ENCODE results near the gene ARHGEF10L.

Gene ARHGEF10L

GRCh38 chr1:17648457-17649145, 109.1 kb downstream of the ARHGEF10L start:
- Mint-ChIP-seq H3K4me1 (no peaks in the 10 kb centered on the region), H3K9me3 (no peaks in the 10 kb centered on the region), H3K27me3 (no peaks in the 10 kb centered on the region), H3K36me3 (no peaks in the 10 kb centered on the region), H3K4me3 (no peak overlapping the region), H3K27ac (no peak overlapping the region)

GRCh38 chr1:17649371-17650106, 110.0 kb downstream of the ARHGEF10L start:
- H3K4me1 Mint-ChIP-seq, result no peaks in the 10 kb centered on the region
- no peak overlapping the region for H3K4me3 Mint-ChIP-seq
- no peak overlapping the region for H3K27ac Mint-ChIP-seq
- no peaks in the 10 kb centered on the region for H3K9me3 Mint-ChIP-seq
- H3K36me3 Mint-ChIP-seq, result no peaks in the 10 kb centered on the region
- H3K27me3 Mint-ChIP-seq, result no peaks in the 10 kb centered on the region

- no peak overlapping the region for H3K27ac Mint-ChIP-seq
- no peaks in the 10 kb centered on the region for H3K9me3 Mint-ChIP-seq
- H3K4me3 Mint-ChIP-seq, result no peak overlapping the region
- H3K36me3 Mint-ChIP-seq, result no peaks in the 10 kb centered on the region
- no peaks in the 10 kb centered on the region for H3K27me3 Mint-ChIP-seq
- no peaks in the 10 kb centered on the region for H3K4me1 Mint-ChIP-seq
Measured at GRCh38 chr1:17653276-17653675, 113.8 kb downstream of the ARHGEF10L start.

- Mint-ChIP-seq H3K4me3 (no peak overlapping the region), H3K4me1 (no peaks in the 10 kb centered on the region), H3K9me3 (no peaks in the 10 kb centered on the region), H3K27me3 (no peaks in the 10 kb centered on the region), H3K36me3 (no peaks in the 10 kb centered on the region), H3K27ac (no peak overlapping the region)
Measured at GRCh38 chr1:17653728-17654351, 114.3 kb downstream of the ARHGEF10L start.

- Mint-ChIP-seq H3K9me3 (no peaks in the 10 kb centered on the region), H3K36me3 (no peaks in the 10 kb centered on the region), H3K4me3 (no peak overlapping the region), H3K27ac (no peak overlapping the region), H3K27me3 (no peaks in the 10 kb centered on the region), H3K4me1 (no peaks in the 10 kb centered on the region)
Measured at GRCh38 chr1:17654519-17654918, 115.0 kb downstream of the ARHGEF10L start.

GRCh38 chr1:17655169-17655568, 115.7 kb downstream of the ARHGEF10L start:
- no peaks in the 10 kb centered on the region for H3K4me1 Mint-ChIP-seq
- no peak overlapping the region for H3K4me3 Mint-ChIP-seq
- no peaks in the 10 kb centered on the region for H3K27me3 Mint-ChIP-seq
- no peak overlapping the region for H3K27ac Mint-ChIP-seq
- no peaks in the 10 kb centered on the region for H3K36me3 Mint-ChIP-seq
- H3K9me3 Mint-ChIP-seq, result no peaks in the 10 kb centered on the region

GRCh38 chr1:17655922-17656321, 116.4 kb downstream of the ARHGEF10L start:
- H3K27me3 Mint-ChIP-seq, result no peaks in the 10 kb centered on the region
- no peak overlapping the region for H3K4me3 Mint-ChIP-seq
- no peak overlapping the region for H3K27ac Mint-ChIP-seq
- H3K9me3 Mint-ChIP-seq, result no peaks in the 10 kb centered on the region
- no peaks in the 10 kb centered on the region for H3K36me3 Mint-ChIP-seq
- H3K4me1 Mint-ChIP-seq, result no peaks in the 10 kb centered on the region

- Mint-ChIP-seq H3K4me1 (no peaks in the 10 kb centered on the region), H3K9me3 (no peaks in the 10 kb centered on the region), H3K27ac (no peak overlapping the region)
Measured at GRCh38 chr1:17657436-17657835, 117.9 kb downstream of the ARHGEF10L start.

GRCh38 chr1:17658837-17659236, 119.3 kb downstream of the ARHGEF10L start:
- H3K4me3 Mint-ChIP-seq, result no peak overlapping the region
- H3K4me1 Mint-ChIP-seq, result no peaks in the 10 kb centered on the region
- no peaks in the 10 kb centered on the region for H3K27me3 Mint-ChIP-seq

More at GRCh38 chr1:17657436-17657835, 117.9 kb downstream of the ARHGEF10L start:
- no peak overlapping the region for H3K4me3 Mint-ChIP-seq
- H3K36me3 Mint-ChIP-seq, result no peaks in the 10 kb centered on the region
- no peaks in the 10 kb centered on the region for H3K27me3 Mint-ChIP-seq

GRCh38 chr1:17661546-17662157, 122.2 kb downstream of the ARHGEF10L start:
- H3K4me3 Mint-ChIP-seq, result no peak overlapping the region
- no peaks in the 10 kb centered on the region for H3K4me1 Mint-ChIP-seq
- no peaks in the 10 kb centered on the region for H3K9me3 Mint-ChIP-seq
- no peaks in the 10 kb centered on the region for H3K36me3 Mint-ChIP-seq
- no peak overlapping the region for H3K27ac Mint-ChIP-seq
- H3K27me3 Mint-ChIP-seq, result no peaks in the 10 kb centered on the region

More at GRCh38 chr1:17658837-17659236, 119.3 kb downstream of the ARHGEF10L start:
- Mint-ChIP-seq H3K27ac (no peak overlapping the region), H3K9me3 (no peaks in the 10 kb centered on the region), H3K36me3 (no peaks in the 10 kb centered on the region)

- no peak overlapping the region for H3K4me3 Mint-ChIP-seq
- H3K4me1 Mint-ChIP-seq, result no peaks in the 10 kb centered on the region
- H3K36me3 Mint-ChIP-seq, result no peaks in the 10 kb centered on the region
- H3K27me3 Mint-ChIP-seq, result no peaks in the 10 kb centered on the region
- no peak overlapping the region for H3K27ac Mint-ChIP-seq
- H3K9me3 Mint-ChIP-seq, result no peaks in the 10 kb centered on the region
Measured at GRCh38 chr1:17662296-17662695, 122.8 kb downstream of the ARHGEF10L start.

- H3K4me3 Mint-ChIP-seq, result no peak overlapping the region
Measured at GRCh38 chr1:17662786-17663185, 123.3 kb downstream of the ARHGEF10L start.

GRCh38 chr1:17663646-17664045, 124.1 kb downstream of the ARHGEF10L start:
- no peaks in the 10 kb centered on the region for H3K36me3 Mint-ChIP-seq
- H3K27me3 Mint-ChIP-seq, result no peaks in the 10 kb centered on the region
- no peaks in the 10 kb centered on the region for H3K4me1 Mint-ChIP-seq
- no peaks in the 10 kb centered on the region for H3K9me3 Mint-ChIP-seq
- H3K27ac Mint-ChIP-seq, result no peak overlapping the region
- H3K4me3 Mint-ChIP-seq, result no peak overlapping the region

More at GRCh38 chr1:17662786-17663185, 123.3 kb downstream of the ARHGEF10L start:
- Mint-ChIP-seq H3K27me3 (no peaks in the 10 kb centered on the region), H3K27ac (no peak overlapping the region), H3K9me3 (no peaks in the 10 kb centered on the region), H3K36me3 (no peaks in the 10 kb centered on the region), H3K4me1 (no peaks in the 10 kb centered on the region)

- H3K27me3 Mint-ChIP-seq, result no peaks in the 10 kb centered on the region
- H3K4me3 Mint-ChIP-seq, result no peak overlapping the region
- no peak overlapping the region for H3K27ac Mint-ChIP-seq
- H3K36me3 Mint-ChIP-seq, result no peaks in the 10 kb centered on the region
- no peaks in the 10 kb centered on the region for H3K9me3 Mint-ChIP-seq
- H3K4me1 Mint-ChIP-seq, result no peaks in the 10 kb centered on the region
Measured at GRCh38 chr1:17664322-17664721, 124.8 kb downstream of the ARHGEF10L start.

- no peaks in the 10 kb centered on the region for H3K9me3 Mint-ChIP-seq
Measured at GRCh38 chr1:17665054-17665453, 125.6 kb downstream of the ARHGEF10L start.

More at GRCh38 chr1:17665054-17665453, 125.6 kb downstream of the ARHGEF10L start:
- Mint-ChIP-seq H3K4me1 (no peaks in the 10 kb centered on the region), H3K27ac (no peak overlapping the region), H3K4me3 (no peak overlapping the region), H3K27me3 (no peaks in the 10 kb centered on the region), H3K36me3 (no peaks in the 10 kb centered on the region)
